Spleen (tissue), 11 donors: Measurements from ENCODE around the gene IQCE. TPM values are rescaled to one million over a fixed set of nuclear protein-coding genes. Genes with fewer than 3 reads are reported as not detected.

Experiments
- DNase-seq: peaks from one replicate; pipeline ENCODE4 v3.0.0-alpha.2; 2020
- H3K27ac ChIP-seq, 8 donors: fragments of 200-600 bp; sonication (generic) in 7 of 8; 1 replicate in 4 of 8; 2 replicates in 4 of 8; pipeline versions ENCODE4 v1.5.0 to v1.8.0; 2016 to 2021; ENCODE audit warnings: inconsistent platforms in 4 of 8, mild to moderate bottlenecking in 4 of 8, moderate library complexity in 1 of 8
- H3K27me3 ChIP-seq, 7 donors: fragments of 200-600 bp; sonication (generic) in 6 of 7; replicated peaks in 1 of 7; 1 replicate in 4 of 7; 2 replicates in 3 of 7; pipeline versions ENCODE4 v1.5.0 to v1.8.0; 2016 to 2021; ENCODE audit warnings: inconsistent platforms in 3 of 7, mild to moderate bottlenecking in 1 of 7
- H3K36me3 ChIP-seq, 6 donors: fragments of 200-600 bp; sonication (generic) in 5 of 6; 1 replicate in 4 of 6; 2 replicates in 2 of 6; pipeline versions ENCODE4 v1.5.0 to v1.8.0; 2016 to 2021; ENCODE audit warnings: inconsistent platforms in 2 of 6
- H3K4me1 ChIP-seq, 6 donors: fragments of 200-600 bp; sonication (generic) in 5 of 6; 1 replicate in 3 of 6; 2 replicates in 3 of 6; pipeline versions ENCODE4 v1.5.0 to v1.8.0; 2016 to 2021; ENCODE audit warnings: inconsistent platforms in 3 of 6
- H3K4me3 ChIP-seq, 8 donors: fragments of 200-600 bp; sonication (generic) in 7 of 8; 1 replicate in 4 of 8; 2 replicates in 4 of 8; pipeline versions ENCODE4 v1.5.0 to v1.8.0; 2016 to 2021; ENCODE audit warnings: inconsistent platforms in 4 of 8, mild to moderate bottlenecking in 4 of 8, moderate library complexity in 2 of 8
- H3K9me3 ChIP-seq, 8 donors: fragments of 200-600 bp; sonication (generic) in 7 of 8; 1 replicate in 4 of 8; 2 replicates in 4 of 8; pipeline versions ENCODE4 v1.5.0 to v1.8.0; 2016 to 2021; ENCODE audit warnings: inconsistent platforms in 4 of 8
- CTCF ChIP-seq, 11 experiments: fragments of 200-600 bp in 7 of 11; fragments of 450-650 bp in 4 of 11; sonication (generic) in 4 of 11; IDR thresholded peaks in 8 of 11; conservative IDR thresholded peaks in 3 of 11; 1 replicate in 7 of 11; 2 replicates in 4 of 11; pipeline versions ENCODE4 v1.4.0 to v1.8.0; 2016 to 2021; ENCODE audit warnings: antibody characterized with exemption in 11 of 11, inconsistent platforms in 4 of 11, mild to moderate bottlenecking in 1 of 11
- POLR2A ChIP-seq, 3 donors: fragments of 450-650 bp; IDR thresholded peaks; one replicate each; pipeline ENCODE4 v1.5.1; 2017; ENCODE audit warnings: antibody characterized with exemption in 3 of 3, mild to moderate bottlenecking in 1 of 3
- POLR2AphosphoS5 ChIP-seq, 3 donors: sonication (generic); formaldehyde crosslinking; IDR thresholded peaks; one replicate each; pipeline ENCODE4 v1.5.1; 2017; ENCODE audit warnings: antibody characterized with exemption in 3 of 3
- WGBS, 5 donors: extraction: QIAGEN DNeasy Blood & Tissue Kit in 3 of 5; methylation state at CpG; one replicate each; pipeline versions ENCODE4 v1.1.5 to v1.1.7; 2013 to 2018; 5-methylcytosine and 5-hydroxymethylcytosine counted together
- intact Hi-C: fragments of 100-400 bp; cut with DNase I; formaldehyde crosslinking; loops from one replicate; pipeline ENCODE4 v1.15.0; 2023; ENCODE audit warnings: low total_unique reads
- polyA plus RNA-seq, 3 donors: library from polyadenylated mRNA; stranded (reverse); fragments of 200-250 nt; gene quantifications; one replicate each; pipeline ENCODE4 v1.2.1, GENCODE V29; 2013
- total RNA-seq, 7 donors: library from RNA; depleted of rRNA in 3 of 7; stranded (reverse); fragments of >200 nt in 3 of 7; fragmentation: NEBNext Ultra II Directional in 4 of 7; extraction: Animal tissue kit (Norgen Biotek cat#: 25700) in 4 of 7; gene quantifications; one replicate each; pipeline versions ENCODE4 v1.1.0 to v1.2.1, GENCODE V29; 2016 to 2021
- donor health status: healthy with polysubstance abuse.
- donor health status: DM: no; HTN: no; CAD: no; lungs with moderate emphysema.
- donor health status: DM: no; HTN: no; CAD: no.
- donor health status: Bipolar disorder and iron deficiency.
- donor health status: healthy.
- donor health status: DM: no; HTN: no; CAD: no.
- donor health status: DM: yes; HTN: yes; CAD: no.

Gene IQCE
- total and polyA plus RNA-seq, 10 donors, result 1.2 to 17.1 (median 11.4) TPM

- H3K27ac ChIP-seq, result peak overlapping the region; percentile 82 to 94 (median 89)
- H3K27me3 ChIP-seq, result no peaks in the 10 kb centered on the region
- H3K4me3 ChIP-seq, result peak overlapping the region; percentile 58 to 94 (median 76)
- peaks cover 0 to 11% (median 0%) of the 10 kb centered on the region in 6 donors for H3K36me3 ChIP-seq
- TF ChIP-seq POLR2AphosphoS5 (IDR thresholded peaks at IDR 0.05) (peak; percentile 47 to 60 (median 52)), CTCF (IDR thresholded peaks at IDR 0.05 in 8 of 11, conservative IDR thresholded peaks at IDR 0.05 in 3 of 11) (no peak)
- intact Hi-C loops, result no loop called here
- H3K4me1 ChIP-seq, result peaks cover 53 to 88% (median 78%) of the 10 kb centered on the region in 6 donors
- peak; percentile 81 for DNase-seq
- WGBS, 5 donors, result 20 to 26% (median 26%) methylated on average over 20 to 22 of the region's 22 CpGs
- no peaks in the 10 kb centered on the region for H3K9me3 ChIP-seq
These were observed 74.9 kb downstream of the IQCE start for GRCh38 chr7:2633538-2634266.

GRCh38 chr7:2634267-2635145 is 75.7 kb downstream of the IQCE start:
- Histone ChIP-seq H3K36me3 (peaks cover 0 to 19% (median 0%) of the 10 kb centered on the region in 6 donors), H3K4me3 (peak overlapping the region in 6 of 8 donors; percentile 58 to 94 (median 76)), H3K4me1 (peaks cover 54 to 95% (median 86%) of the 10 kb centered on the region in 6 donors), H3K9me3 (no peaks in the 10 kb centered on the region), H3K27me3 (no peaks in the 10 kb centered on the region), H3K27ac (peak overlapping the region; percentile 82 to 94 (median 89))
- TF ChIP-seq POLR2A (IDR thresholded peaks at IDR 0.05), result no peak
- TF ChIP-seq POLR2AphosphoS5 (IDR thresholded peaks at IDR 0.05), result no peak
- TF ChIP-seq CTCF (IDR thresholded peaks at IDR 0.05 in 8 of 11, conservative IDR thresholded peaks at IDR 0.05 in 3 of 11), result no peak
- peak; percentile 80 for DNase-seq
- 81 to 92% (median 88%) methylated on average over 14 to 22 of the region's 22 CpGs for WGBS, 5 donors
- intact Hi-C loops, result no loop called here

- Histone ChIP-seq H3K27me3 (no peaks in the 10 kb centered on the region), H3K4me3 (peak overlapping the region in 1 of 8 donors; percentile 94), H3K27ac (peak overlapping the region in 5 of 8 donors; percentile 71 to 94 (median 92)), H3K9me3 (no peaks in the 10 kb centered on the region), H3K4me1 (peaks cover 55 to 95% (median 88%) of the 10 kb centered on the region in 6 donors), H3K36me3 (peaks cover 0 to 26% (median 0%) of the 10 kb centered on the region in 6 donors)
- TF ChIP-seq POLR2AphosphoS5 (IDR thresholded peaks at IDR 0.05) (peak in 1 of 3 donors; percentile 28), CTCF (IDR thresholded peaks at IDR 0.05 in 8 of 11, conservative IDR thresholded peaks at IDR 0.05 in 3 of 11) (no peak), POLR2A (IDR thresholded peaks at IDR 0.05) (no peak)
- DNase-seq, result peak; percentile 76
- intact Hi-C loops, result no loop called here
- 87 to 92% (median 89%) methylated on average over 10 to 15 of the region's 15 CpGs for WGBS, 5 donors
These were observed 76.4 kb downstream of the IQCE start for GRCh38 chr7:2635148-2635668.
